Loucy (cell line): Measurements from ENCODE around the gene IFNW1.

ENCODE experiments used
- CTCF ChIP-seq: fragments of 200-600 bp; sonication (generic); conservative IDR thresholded peaks from 2 replicates; pipeline ENCODE4 v1.5.1; 2014; ENCODE audit warnings: mild to moderate bottlenecking, antibody characterized with exemption, low read length
- EZH2phosphoT487 ChIP-seq: fragments of 200-600 bp; IDR thresholded peaks from 2 replicates; pipeline ENCODE4 v1.6.1; 2018; ENCODE audit warnings: antibody characterized with exemption, mild to moderate bottlenecking, moderate library complexity, borderline replicate concordance

GRCh38 chr9:21154018-21154608 lies 12.5 kb upstream of the IFNW1 start:
- TF ChIP-seq CTCF (peak; percentile 82), EZH2phosphoT487 (no peak)
